HCT116 (cell line): Measurements from ENCODE around the gene ZC3HAV1. TPM values are rescaled to one million over a fixed set of nuclear protein-coding genes. Genes with fewer than 3 reads are reported as not detected.

Source experiments
- ATAC-seq: fragments of 200-7000 bp; cut with Tn5 transposase; 2 replicates; pipeline ENCODE4 v1.9.1; 2020; ENCODE audit warnings: mild to moderate bottlenecking, moderate library complexity
- BruUV-seq: library from RNA; stranded (reverse); fragments of 400-500 nt; replicated peaks from 2 replicates; lab custom pipeline; 2021; lab: Mats Ljungman, UMichigan
- CTCF ChIA-PET: fragments of 300-600 bp; sonication (Branson Sonifier 250); formaldehyde crosslinking; loops from one replicate; lab custom pipeline; 2021; ENCODE audit warnings: antibody characterized with exemption; lab: Charles Lee
- POLR2A ChIA-PET: fragments of 300-600, 350-600 bp; sonication (Branson Sonifier 250); formaldehyde crosslinking; loops from one replicate; lab custom pipeline; 2021; ENCODE audit warnings: antibody characterized with exemption; lab: Charles Lee
- RAD21 ChIA-PET, 2 experiments: fragments of 300-600 bp; sonication (Branson Sonifier 250); formaldehyde crosslinking; loops; one replicate each; lab custom pipeline; 2023; ENCODE audit warnings: low total read pairs in 2 of 2; ENCODE audit not compliant: uncharacterized antibody in 2 of 2, unreplicated experiment in 2 of 2, low non-redundant PET in 1 of 2; lab: Charles Lee
- DNase-seq: peaks from one replicate; pipeline ENCODE4 v3.0.0-alpha.2; 2010; ENCODE audit warnings: low read depth, low spot score
- H2AFZ ChIP-seq: fragments of 200-600 bp; shearing (Covaris generic), sonication (generic); 2 replicates; pipeline ENCODE4 v1.6.1; 2017; ENCODE audit warnings: low read depth, mixed run types, mixed read lengths, antibody characterized with exemption, low read length; ENCODE audit not compliant: poor library complexity, severe bottlenecking
- H3K27ac ChIP-seq: 2 replicates; pipeline ENCODE4 v1.5.1; 2012; ENCODE audit warnings: low read depth, low read length
- H3K27me3 ChIP-seq: fragments of 200-600 bp; sonication (generic); 2 replicates; pipeline ENCODE4 v1.6.1; 2016; ENCODE audit warnings: mixed run types, low read length, mixed read lengths; ENCODE audit not compliant: insufficient read depth
- H3K36me3 ChIP-seq, 2 experiments: fragments of 200-500 bp in 1 of 2; fragments of 200-600 bp in 1 of 2; sonication (Bioruptor generic) in 1 of 2; sonication (generic) in 1 of 2; 2 replicates each; pipeline versions ENCODE4 v1.5.1 to v1.6.1; 2014 to 2016; ENCODE audit warnings: low read length in 2 of 2, inconsistent platforms in 1 of 2, mixed read lengths in 1 of 2, mixed run types in 1 of 2; ENCODE audit not compliant: insufficient read depth in 2 of 2, control insufficient read depth in 1 of 2
- H3K4me1 ChIP-seq, 2 experiments: fragments of 200-600 bp in 1 of 2; sonication (generic) in 1 of 2; 2 replicates each; pipeline versions ENCODE4 v1.5.1 to v1.6.1; 2012 to 2017; ENCODE audit warnings: low read length in 2 of 2, inconsistent platforms in 1 of 2, mild to moderate bottlenecking in 1 of 2, mixed read lengths in 1 of 2, mixed run types in 1 of 2, moderate library complexity in 1 of 2; ENCODE audit not compliant: insufficient read depth in 2 of 2, control insufficient read depth in 1 of 2
- H3K4me2 ChIP-seq: fragments of 200-600 bp; sonication (generic); 2 replicates; pipeline ENCODE4 v1.6.1; 2017; ENCODE audit warnings: mixed run types, low read length, mixed read lengths
- H3K4me3 ChIP-seq, 2 experiments: fragments of 200-600 bp in 1 of 2; sonication (generic) in 1 of 2; replicated peaks in 1 of 2; 2 replicates each; pipeline ENCODE4 v1.5.1; 2011 to 2016; ENCODE audit warnings: low read length in 2 of 2, control low read depth in 1 of 2, low read depth in 1 of 2, mild to moderate bottlenecking in 1 of 2, mixed read lengths in 1 of 2, mixed run types in 1 of 2
- H3K79me2 ChIP-seq: fragments of 200-600 bp; sonication (generic); 2 replicates; pipeline ENCODE4 v1.6.1; 2017; ENCODE audit warnings: mild to moderate bottlenecking, mixed run types, low read length, moderate library complexity, mixed read lengths; ENCODE audit not compliant: insufficient read depth
- H3K9ac ChIP-seq: fragments of 200-600 bp; sonication (generic); 2 replicates; pipeline ENCODE4 v1.6.1; 2016; ENCODE audit warnings: low read length, mixed read lengths
- H3K9me2 ChIP-seq: fragments of 200-600 bp; sonication (generic), shearing (Covaris generic); 2 replicates; pipeline ENCODE4 v1.6.1; 2017; ENCODE audit warnings: mixed run types, mild to moderate bottlenecking, moderate library complexity; ENCODE audit not compliant: insufficient read depth
- H3K9me3 ChIP-seq, 2 experiments: fragments of 200-500 bp in 1 of 2; fragments of 200-600 bp in 1 of 2; sonication (Bioruptor generic) in 1 of 2; sonication (generic) in 1 of 2; 2 replicates each; pipeline ENCODE4 v1.6.1; 2014 to 2017; ENCODE audit warnings: low read length in 2 of 2, mixed read lengths in 2 of 2, inconsistent platforms in 1 of 2, low read depth in 1 of 2, mild to moderate bottlenecking in 1 of 2, mixed run types in 1 of 2, moderate library complexity in 1 of 2; ENCODE audit not compliant: control insufficient read depth in 1 of 2, insufficient read depth in 1 of 2
- H4K20me1 ChIP-seq: fragments of 200-600 bp; sonication (generic), shearing (Covaris generic); 2 replicates; pipeline ENCODE4 v1.6.1; 2017; ENCODE audit warnings: mixed run types, mild to moderate bottlenecking, moderate library complexity; ENCODE audit not compliant: insufficient read depth
- CTCF ChIP-seq, 3 experiments: fragments of 200-600 bp in 1 of 3; sonication (generic) in 1 of 3; IDR thresholded peaks in 2 of 3; conservative IDR thresholded peaks in 1 of 3; 2 replicates each; pipeline ENCODE4 v1.5.1; 2012 to 2017; ENCODE audit warnings: low read depth in 2 of 3, low read length in 2 of 3, antibody characterized with exemption in 1 of 3, borderline replicate concordance in 1 of 3, control low read depth in 1 of 3, mild to moderate bottlenecking in 1 of 3, mixed read lengths in 1 of 3, mixed run types in 1 of 3, moderate library complexity in 1 of 3; ENCODE audit not compliant: insufficient read depth in 1 of 3
- EZH2 ChIP-seq: fragments of 200-600 bp; sonication (generic); IDR thresholded peaks from 2 replicates; pipeline ENCODE4 v1.6.1; 2017; ENCODE audit warnings: antibody characterized with exemption, mixed run types
- JUND ChIP-seq: IDR thresholded peaks from 2 replicates; pipeline ENCODE4 v1.6.1; 2012
- MAX ChIP-seq: IDR thresholded peaks from 2 replicates; pipeline ENCODE4 v1.6.1; 2012
- POLR2AphosphoS5 ChIP-seq: IDR thresholded peaks from 2 replicates; pipeline ENCODE4 v1.6.1; 2011; ENCODE audit warnings: mild to moderate bottlenecking, low read depth, low read length, moderate library complexity
- RAD21 ChIP-seq: IDR thresholded peaks from 2 replicates; pipeline ENCODE4 v1.6.1; 2012; ENCODE audit warnings: low read depth, mild to moderate bottlenecking
- SP1 ChIP-seq: IDR thresholded peaks from 2 replicates; pipeline ENCODE4 v1.6.1; 2012; ENCODE audit warnings: low read depth
- YY1 ChIP-seq: IDR thresholded peaks from 2 replicates; pipeline ENCODE4 v1.6.1; 2011; ENCODE audit warnings: low read length, low read depth, moderate library complexity, mild to moderate bottlenecking; ENCODE audit not compliant: insufficient replicate concordance; ENCODE audit errors: extremely low read depth
- ZFX ChIP-seq: fragments of 450-650 bp; IDR thresholded peaks from 2 replicates; pipeline ENCODE4 v1.6.1; 2017
- intact Hi-C: fragments of 100-400 bp; cut with micrococcal nuclease; formaldehyde crosslinking; loops from 2 replicates; pipeline ENCODE4 v1.10.0; 2022
- total RNA-seq: library from RNA; stranded (reverse); gene quantifications from one replicate; pipeline ENCODE4 v1.2.1, GENCODE V29; 2021; ENCODE audit not compliant: unreplicated experiment
- TF ChIP-seq, protein P1 (sequence below): IDR thresholded peaks from 2 replicates; pipeline ENCODE4 v1.6.1; 2012; ENCODE audit warnings: low read depth

The ZC3HAV1 gene
- total RNA-seq, 1 experiment from 2014 or later, result 23.7 TPM

DNA sequence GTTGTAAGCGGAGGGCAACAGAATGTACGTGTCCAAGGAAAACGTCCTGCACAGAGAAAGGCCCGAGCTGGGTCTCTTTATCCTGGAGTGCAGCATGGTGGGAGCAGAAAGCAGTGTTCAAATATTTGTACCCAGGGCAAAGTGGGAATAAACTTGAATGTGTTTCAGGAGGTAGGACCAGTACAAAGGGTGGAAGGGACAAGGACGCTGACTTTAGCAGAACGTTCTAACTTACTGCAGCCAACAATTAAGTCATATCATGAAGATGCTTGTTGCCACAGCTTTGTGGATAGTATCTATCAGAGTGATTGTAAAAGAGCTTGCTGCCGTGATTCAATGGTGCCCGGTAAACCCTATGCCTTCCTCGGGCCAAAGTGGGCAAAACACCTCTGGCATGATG, 43.2 kb downstream of the ZC3HAV1 start:
- ChIA-PET CTCF (interaction anchor here (1.6 kb wide), 1 partner anchor 9 kb away, joined by 5 read pairs; no protein-coding TSS in a partner anchor), POLR2A (no interaction called here), RAD21 (no interaction called here)
- Histone ChIP-seq H3K36me3 (peaks cover 15 to 21% of the 10 kb centered on the region in 2 experiments; a peak in 2 of 4 replicates), H3K9me3 (no peaks in the 10 kb centered on the region), H3K27me3 (no peaks in the 10 kb centered on the region), H3K9me2 (no peaks in the 10 kb centered on the region), H4K20me1 (no peaks in the 10 kb centered on the region), H3K27ac (no peak overlapping the region), H3K4me2 (no peak overlapping the region), H3K9ac (no peak overlapping the region), H3K79me2 (no peaks in the 10 kb centered on the region)
- no TSS peak for BruUV-seq
- no peak for ATAC-seq
- intact Hi-C loops, result no loop called here
- no peak for TF ChIP-seq MAX
- TF ChIP-seq ZFX, result no peak
- TF ChIP-seq, all 23 proteins: peak for 0
- no peak for DNase-seq
- Histone ChIP-seq H2AFZ (no peak overlapping the region), H3K4me3 (no peak overlapping the region), H3K4me1 (no peaks in the 10 kb centered on the region)

DNA sequence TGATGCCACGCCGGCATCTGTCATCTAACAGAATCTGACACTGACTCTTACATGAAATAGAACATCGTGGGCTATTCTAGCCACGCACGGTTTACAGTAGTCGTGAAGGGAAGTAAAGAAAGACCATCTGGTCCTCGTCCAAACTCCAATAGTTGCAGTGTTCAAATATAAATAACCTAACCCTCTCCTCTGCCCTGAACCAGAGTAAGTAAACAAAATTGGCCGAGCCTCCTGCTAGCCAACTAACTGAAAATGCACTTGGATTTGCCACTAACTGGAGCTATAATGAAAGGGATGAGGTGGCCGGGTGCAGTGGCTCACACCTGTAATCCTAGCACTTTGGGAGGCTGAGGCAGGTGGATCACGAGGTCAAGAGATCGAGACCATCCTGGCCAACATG, 44.2 kb downstream of the ZC3HAV1 start:
- H3K27ac ChIP-seq, result no peak overlapping the region
- H3K9ac ChIP-seq, result no peak overlapping the region
- no peaks in the 10 kb centered on the region for H3K9me2 ChIP-seq
- no peak for TF ChIP-seq YY1
- no peak for TF ChIP-seq SP1
- TF ChIP-seq RAD21, result no peak
- TF ChIP-seq, protein P1, sequence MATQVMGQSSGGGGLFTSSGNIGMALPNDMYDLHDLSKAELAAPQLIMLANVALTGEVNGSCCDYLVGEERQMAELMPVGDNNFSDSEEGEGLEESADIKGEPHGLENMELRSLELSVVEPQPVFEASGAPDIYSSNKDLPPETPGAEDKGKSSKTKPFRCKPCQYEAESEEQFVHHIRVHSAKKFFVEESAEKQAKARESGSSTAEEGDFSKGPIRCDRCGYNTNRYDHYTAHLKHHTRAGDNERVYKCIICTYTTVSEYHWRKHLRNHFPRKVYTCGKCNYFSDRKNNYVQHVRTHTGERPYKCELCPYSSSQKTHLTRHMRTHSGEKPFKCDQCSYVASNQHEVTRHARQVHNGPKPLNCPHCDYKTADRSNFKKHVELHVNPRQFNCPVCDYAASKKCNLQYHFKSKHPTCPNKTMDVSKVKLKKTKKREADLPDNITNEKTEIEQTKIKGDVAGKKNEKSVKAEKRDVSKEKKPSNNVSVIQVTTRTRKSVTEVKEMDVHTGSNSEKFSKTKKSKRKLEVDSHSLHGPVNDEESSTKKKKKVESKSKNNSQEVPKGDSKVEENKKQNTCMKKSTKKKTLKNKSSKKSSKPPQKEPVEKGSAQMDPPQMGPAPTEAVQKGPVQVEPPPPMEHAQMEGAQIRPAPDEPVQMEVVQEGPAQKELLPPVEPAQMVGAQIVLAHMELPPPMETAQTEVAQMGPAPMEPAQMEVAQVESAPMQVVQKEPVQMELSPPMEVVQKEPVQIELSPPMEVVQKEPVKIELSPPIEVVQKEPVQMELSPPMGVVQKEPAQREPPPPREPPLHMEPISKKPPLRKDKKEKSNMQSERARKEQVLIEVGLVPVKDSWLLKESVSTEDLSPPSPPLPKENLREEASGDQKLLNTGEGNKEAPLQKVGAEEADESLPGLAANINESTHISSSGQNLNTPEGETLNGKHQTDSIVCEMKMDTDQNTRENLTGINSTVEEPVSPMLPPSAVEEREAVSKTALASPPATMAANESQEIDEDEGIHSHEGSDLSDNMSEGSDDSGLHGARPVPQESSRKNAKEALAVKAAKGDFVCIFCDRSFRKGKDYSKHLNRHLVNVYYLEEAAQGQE, result no peak
- TF ChIP-seq POLR2AphosphoS5, result no peak
- no peak for TF ChIP-seq JUND
- TF ChIP-seq EZH2, result no peak
- no peak for TF ChIP-seq CTCF (IDR thresholded peaks at IDR 0.05 in 2 of 3, conservative IDR thresholded peaks at IDR 0.05 in 1 of 3; ENCODE audit: borderline replicate concordance in 1 of 3, insufficient read depth in 1 of 3, low read depth in 2 of 3, low read length in 2 of 3)
- H3K36me3 ChIP-seq, result peaks cover 17 to 21% of the 10 kb centered on the region in 2 experiments; a peak in 2 of 4 replicates
- H3K4me3 ChIP-seq, result no peak overlapping the region
- ATAC-seq (no peak), DNase-seq (no peak)
- CTCF ChIA-PET, result no interaction called here
- BruUV-seq, result no TSS peak
- H3K79me2 ChIP-seq, result no peaks in the 10 kb centered on the region
- H3K4me2 ChIP-seq, result no peak overlapping the region
- no peaks in the 10 kb centered on the region for H4K20me1 ChIP-seq
- no peaks in the 10 kb centered on the region for H3K27me3 ChIP-seq
- POLR2A ChIA-PET, result no interaction called here
- RAD21 ChIA-PET, result no interaction called here
- H2AFZ ChIP-seq, result no peak overlapping the region
- H3K4me1 ChIP-seq, result no peaks in the 10 kb centered on the region
- H3K9me3 ChIP-seq, result no peaks in the 10 kb centered on the region
- intact Hi-C loops, result no loop called here
